ENCODE data around the gene JAZF1.

JAZF1 gene

DNA sequence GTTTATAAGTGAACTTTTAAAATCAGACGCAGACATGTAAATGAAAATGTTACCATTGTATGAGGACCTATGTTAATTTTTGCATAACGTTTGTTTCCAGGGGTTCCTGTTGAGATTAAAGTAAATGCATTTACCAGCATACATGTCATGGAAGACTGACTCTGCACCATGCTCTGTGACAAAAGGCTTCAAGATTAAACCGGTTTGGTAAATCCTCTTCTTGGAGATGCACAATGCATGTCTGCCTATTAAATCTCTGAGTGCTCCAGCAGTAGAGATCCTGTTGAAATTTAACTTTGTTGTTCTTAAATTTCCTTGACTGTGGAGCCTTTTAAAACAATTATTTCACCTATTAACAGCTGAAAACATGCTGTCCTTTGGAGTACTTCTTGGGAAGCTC lies 36.5 kb upstream of the JAZF1 start:
- Histone ChIP-seq H3F3A (ENCODE audit: insufficient read depth, low read length) (no peaks in the 10 kb centered on the region), H4K20me1 (ENCODE audit: insufficient read depth, low read length) (no peaks in the 10 kb centered on the region), H3K4me2 (ENCODE audit: low read depth, low read length) (no peak overlapping the region), H3K9ac (ENCODE audit: low read length) (no peak overlapping the region), H3K27ac (ENCODE audit: low read length) (no peak overlapping the region), H3K4me1 (ENCODE audit: low read length) (no peaks in the 10 kb centered on the region), H3K9me3 (replicated peaks; ENCODE audit: insufficient read depth, low read length) (no peaks in the 10 kb centered on the region), H3K27me3 (replicated peaks; ENCODE audit: insufficient read depth, low read length) (no peaks in the 10 kb centered on the region), H2AFZ (ENCODE audit: low read length) (no peak overlapping the region), H3K4me3 (ENCODE audit: low read length) (no peak overlapping the region), H3K79me2 (ENCODE audit: low read length) (no peaks in the 10 kb centered on the region), H3K9me2 (replicated peaks; ENCODE audit: insufficient read depth, low read length) (no peaks in the 10 kb centered on the region), H3K36me3 (replicated peaks; ENCODE audit: insufficient read depth, low read length) (no peaks in the 10 kb centered on the region)
- TF ChIP-seq EZH2phosphoT487 (IDR thresholded peaks at IDR 0.05; ENCODE audit: low read length): no peak
- TF ChIP-seq CTCF (IDR thresholded peaks at IDR 0.05; ENCODE audit: low read length): no peak
- no peak for TF ChIP-seq EZH2 (optimal IDR thresholded peaks at IDR 0.05; ENCODE audit: low read depth, low read length)
- no peak for DNase-seq

GRCh38 chr7:28211006-28211405 lies 30.4 kb upstream of the JAZF1 start:
- no peak overlapping the region for H3K4me2 ChIP-seq (ENCODE audit: low read depth, low read length)
- H2AFZ ChIP-seq (ENCODE audit: low read length): no peak overlapping the region
- no peaks in the 10 kb centered on the region for H4K20me1 ChIP-seq (ENCODE audit: insufficient read depth, low read length)
- H3F3A ChIP-seq (ENCODE audit: insufficient read depth, low read length): no peaks in the 10 kb centered on the region
- H3K9me2 ChIP-seq (replicated peaks; ENCODE audit: insufficient read depth, low read length): no peaks in the 10 kb centered on the region
- no peaks in the 10 kb centered on the region for H3K9me3 ChIP-seq (replicated peaks; ENCODE audit: insufficient read depth, low read length)
- no peaks in the 10 kb centered on the region for H3K36me3 ChIP-seq (replicated peaks; ENCODE audit: insufficient read depth, low read length)
- H3K9ac ChIP-seq (ENCODE audit: low read length): no peak overlapping the region
- no peak overlapping the region for H3K27ac ChIP-seq (ENCODE audit: low read length)
- no peak overlapping the region for H3K4me3 ChIP-seq (ENCODE audit: low read length)
- no peaks in the 10 kb centered on the region for H3K79me2 ChIP-seq (ENCODE audit: low read length)
- H3K4me1 ChIP-seq (ENCODE audit: low read length): peaks cover 22% of the 10 kb centered on the region
- no peak for DNase-seq
- TF ChIP-seq EZH2 (optimal IDR thresholded peaks at IDR 0.05; ENCODE audit: low read depth, low read length): no peak
- TF ChIP-seq EZH2phosphoT487 (IDR thresholded peaks at IDR 0.05; ENCODE audit: low read length): no peak
- TF ChIP-seq CTCF (IDR thresholded peaks at IDR 0.05; ENCODE audit: low read length): no peak
- H3K27me3 ChIP-seq (replicated peaks; ENCODE audit: insufficient read depth, low read length): no peaks in the 10 kb centered on the region

DNA sequence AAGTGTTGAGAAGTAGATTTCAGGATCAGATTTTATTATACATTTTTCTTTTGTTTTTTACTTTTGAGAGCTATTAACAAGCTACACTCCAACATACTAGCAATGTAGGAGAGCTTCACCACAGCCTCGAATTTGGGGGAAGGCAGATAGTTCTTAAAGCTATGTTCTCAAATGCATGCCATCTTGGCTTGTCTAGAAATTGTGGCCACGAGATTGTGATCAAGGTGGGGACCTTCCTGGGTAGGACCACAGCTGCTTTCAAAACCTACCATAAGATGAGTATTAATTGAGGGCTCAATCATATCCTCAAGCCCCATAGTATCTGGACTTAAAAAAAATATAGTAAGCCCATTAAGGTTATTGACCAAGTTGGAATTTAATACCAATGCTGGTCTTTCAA lies 27.9 kb upstream of the JAZF1 start:
- TF ChIP-seq EZH2 (optimal IDR thresholded peaks at IDR 0.05; ENCODE audit: low read depth, low read length) (no peak), CTCF (IDR thresholded peaks at IDR 0.05; ENCODE audit: low read length) (no peak), EZH2phosphoT487 (IDR thresholded peaks at IDR 0.05; ENCODE audit: low read length) (no peak)

More for the DNA sequence above, 27.9 kb upstream of the JAZF1 start:
- Histone ChIP-seq H3K9me3 (replicated peaks; ENCODE audit: insufficient read depth, low read length) (no peaks in the 10 kb centered on the region), H3K9ac (ENCODE audit: low read length) (no peak overlapping the region), H4K20me1 (ENCODE audit: insufficient read depth, low read length) (no peaks in the 10 kb centered on the region), H2AFZ (ENCODE audit: low read length) (no peak overlapping the region), H3K4me2 (ENCODE audit: low read depth, low read length) (no peak overlapping the region), H3K79me2 (ENCODE audit: low read length) (no peaks in the 10 kb centered on the region), H3F3A (ENCODE audit: insufficient read depth, low read length) (no peaks in the 10 kb centered on the region), H3K4me1 (ENCODE audit: low read length) (peaks cover 22% of the 10 kb centered on the region), H3K27me3 (replicated peaks; ENCODE audit: insufficient read depth, low read length) (no peaks in the 10 kb centered on the region), H3K4me3 (ENCODE audit: low read length) (no peak overlapping the region), H3K9me2 (replicated peaks; ENCODE audit: insufficient read depth, low read length) (no peaks in the 10 kb centered on the region), H3K27ac (ENCODE audit: low read length) (no peak overlapping the region), H3K36me3 (replicated peaks; ENCODE audit: insufficient read depth, low read length) (no peaks in the 10 kb centered on the region)
- no peak for DNase-seq

Measured in MM.1S (cell line).